OCI-LY1 (cell line): Measurements from ENCODE around the gene REV3L.

Source experiments
- CTCF ChIP-seq: fragments of 200-600 bp; sonication (generic), shearing (Covaris generic); IDR thresholded peaks from 2 replicates; pipeline ENCODE4 v1.5.1; 2017; ENCODE audit warnings: mild to moderate bottlenecking, antibody characterized with exemption, low read length, moderate library complexity, mixed read lengths
- EZH2 ChIP-seq: fragments of 200-600 bp; sonication (generic), shearing (Covaris generic); IDR thresholded peaks from 2 replicates; pipeline ENCODE4 v1.8.0; 2017; ENCODE audit warnings: borderline replicate concordance, mixed run types, mild to moderate bottlenecking, antibody characterized with exemption, low read length, moderate library complexity, mixed read lengths

- TF ChIP-seq CTCF (no peak), EZH2 (no peak)
These were observed 4.9 kb downstream of the REV3L start for GRCh38 chr6:111478064-111478476.
